GM21786 (cell line): ENCODE data around the gene SLC38A10.
"Not testable (repeated sequence)": the region's sequence is repeated elsewhere in the genome, so short reads cannot be mapped to it uniquely, and the experiment has no call there.

Experiments
- ATAC-seq: cut with Tn5 transposase; IDR thresholded peaks from one replicate; pipeline ENCODE4 v1.9.1; 2021; ENCODE audit not compliant: unreplicated experiment

SLC38A10 gene

GRCh38 chr17:81232616-81233241 lies 62.4 kb downstream of the SLC38A10 start:
- no peak for ATAC-seq

GRCh38 chr17:81231766-81232581 lies 63.1 kb downstream of the SLC38A10 start:
- no peak for ATAC-seq

GRCh38 chr17:81231121-81231645 lies 63.9 kb downstream of the SLC38A10 start:
- ATAC-seq = no peak

GRCh38 chr17:81230043-81230820 lies 64.9 kb downstream of the SLC38A10 start:
- no peak for ATAC-seq

GRCh38 chr17:81229666-81229920 lies 65.5 kb downstream of the SLC38A10 start:
- no peak for ATAC-seq

- no peak for ATAC-seq
Observed at GRCh38 chr17:81228834-81229665, 66.1 kb downstream of the SLC38A10 start.

- ATAC-seq = no peak
Observed at GRCh38 chr17:81228420-81228819, 66.7 kb downstream of the SLC38A10 start.

- ATAC-seq = not testable (repeated sequence)
Observed at GRCh38 chr17:81227630-81228029, 67.5 kb downstream of the SLC38A10 start.

GRCh38 chr17:81223762-81224130 lies 71.4 kb downstream of the SLC38A10 start:
- ATAC-seq = no peak

GRCh38 chr17:81222906-81223761 lies 72.0 kb downstream of the SLC38A10 start, which contains the start of gene CEP131:
CEP131 (minus strand) TSS chr17:81222965; CDS start chr17:81220056, 2,909 bp downstream.
- ATAC-seq = peak; percentile 93

GRCh38 chr17:81222620-81222905 lies 72.5 kb downstream of the SLC38A10 start:
- ATAC-seq = no peak

- no peak for ATAC-seq
Observed at GRCh38 chr17:81221842-81222619, 73.1 kb downstream of the SLC38A10 start.

GRCh38 chr17:81221371-81221841 lies 73.7 kb downstream of the SLC38A10 start:
- ATAC-seq = no peak

GRCh38 chr17:81219476-81220180 lies 75.5 kb downstream of the SLC38A10 start:
- no peak for ATAC-seq

- no peak for ATAC-seq
Observed at GRCh38 chr17:81218991-81219390, 76.1 kb downstream of the SLC38A10 start.

- ATAC-seq = no peak
Observed at GRCh38 chr17:81218459-81218858, 76.6 kb downstream of the SLC38A10 start.

- no peak for ATAC-seq
Observed at GRCh38 chr17:81217491-81217890, 77.6 kb downstream of the SLC38A10 start.

- no peak for ATAC-seq
Observed at GRCh38 chr17:81213978-81214377, 81.1 kb downstream of the SLC38A10 start.

- no peak for ATAC-seq
Observed at GRCh38 chr17:81212365-81212764, 82.7 kb downstream of the SLC38A10 start.
